ENCODE data around the gene SYT4.
"Not testable (repeated sequence)": the region's sequence is repeated elsewhere in the genome, so short reads cannot be mapped to it uniquely, and the experiment has no call there.

SYT4 gene

DNA sequence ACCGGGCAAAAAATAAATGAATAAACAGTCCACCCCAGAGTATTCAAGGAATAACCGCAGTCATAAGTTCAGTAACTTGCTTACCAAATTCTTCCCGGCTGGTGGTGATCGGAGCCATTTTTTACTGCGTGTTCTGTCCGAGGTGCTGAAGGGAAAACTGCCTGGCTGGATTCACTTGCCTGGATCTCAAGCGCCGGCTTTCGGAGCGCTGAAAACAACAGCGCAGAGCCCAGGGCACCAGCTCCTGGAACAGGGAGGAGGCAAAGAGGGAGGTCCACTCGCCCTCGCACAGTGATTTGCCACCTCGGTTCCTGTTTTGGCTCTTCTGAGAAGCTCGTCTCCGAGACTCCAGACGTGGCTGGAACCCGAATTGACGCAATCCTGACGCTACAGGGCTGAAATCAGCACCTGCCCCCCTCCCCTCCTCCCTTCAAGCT, at the start of gene SYT4:
Gene SYT4, minus strand, starts transcription at position 327 of the 437 bp plus-strand sequence. Its CDS starts 209 bp downstream, at position 118.
- no peak for DNase-seq (ENCODE audit: low read depth, low spot score)

DNA sequence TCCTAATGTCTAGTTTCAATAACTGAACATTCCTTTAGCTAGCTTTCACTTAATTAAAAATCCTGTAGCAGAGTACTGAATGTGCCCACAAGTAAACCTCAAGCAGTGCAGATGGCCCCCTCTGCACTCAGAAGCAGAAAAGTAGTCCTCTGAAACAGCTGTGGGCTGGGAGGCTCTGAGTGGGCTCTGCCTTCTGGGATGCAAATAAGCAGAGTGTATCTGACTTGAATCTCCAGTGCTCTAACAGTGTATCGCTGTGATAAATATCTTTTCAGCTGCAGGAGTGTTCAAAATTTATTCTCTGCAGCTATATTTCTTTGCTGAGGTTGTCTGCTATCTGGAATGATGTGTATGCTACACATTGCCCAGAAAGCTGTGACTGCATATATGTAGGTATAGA, 44.8 kb upstream of the SYT4 start:
- no peak overlapping the region for H3K27ac ChIP-seq
- DNase-seq (ENCODE audit: low read depth, low spot score) = no peak

More for the DNA sequence above, at the start of gene SYT4:
- no peak within 1 kb of the TSS for H3K27ac ChIP-seq

DNA sequence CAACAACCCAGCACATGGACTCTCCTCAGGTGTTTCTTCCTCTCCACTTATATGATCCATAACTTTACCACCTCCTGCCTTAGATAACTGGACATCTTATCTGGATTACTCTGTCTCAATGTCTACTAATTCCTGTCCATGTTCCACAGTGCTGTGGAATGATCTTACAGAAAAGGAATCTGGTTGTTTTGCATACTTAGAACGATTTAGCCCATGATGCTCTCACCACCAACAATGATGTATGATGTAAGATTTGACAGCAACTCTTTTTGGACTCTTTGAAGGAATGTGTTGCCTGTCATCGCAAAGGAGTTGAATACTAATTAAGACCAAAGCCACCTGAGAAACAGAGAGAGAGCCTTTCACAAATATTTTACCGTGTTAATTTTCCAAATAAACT, 37.7 kb upstream of the SYT4 start:
- no peak overlapping the region for H3K27ac ChIP-seq
- DNase-seq (ENCODE audit: low read depth, low spot score) = no peak

- H3K27ac ChIP-seq = peak overlapping the region; percentile 28
- DNase-seq (ENCODE audit: low read depth, low spot score) = peak; percentile 36
Observed at GRCh38 chr18:43312891-43313290, 35.6 kb upstream of the SYT4 start.

GRCh38 chr18:43310239-43310638, 32.9 kb upstream of the SYT4 start:
- no peak for DNase-seq (ENCODE audit: low read depth, low spot score)
- no peak overlapping the region for H3K27ac ChIP-seq

GRCh38 chr18:43303376-43303775, 26.1 kb upstream of the SYT4 start:
- DNase-seq (ENCODE audit: low read depth, low spot score) = peak; percentile 34
- H3K27ac ChIP-seq = peak overlapping the region; percentile 18

GRCh38 chr18:43286187-43286586, 8.9 kb upstream of the SYT4 start:
- not testable (repeated sequence) for H3K27ac ChIP-seq; DNase-seq (ENCODE audit: low read depth, low spot score)

DNA sequence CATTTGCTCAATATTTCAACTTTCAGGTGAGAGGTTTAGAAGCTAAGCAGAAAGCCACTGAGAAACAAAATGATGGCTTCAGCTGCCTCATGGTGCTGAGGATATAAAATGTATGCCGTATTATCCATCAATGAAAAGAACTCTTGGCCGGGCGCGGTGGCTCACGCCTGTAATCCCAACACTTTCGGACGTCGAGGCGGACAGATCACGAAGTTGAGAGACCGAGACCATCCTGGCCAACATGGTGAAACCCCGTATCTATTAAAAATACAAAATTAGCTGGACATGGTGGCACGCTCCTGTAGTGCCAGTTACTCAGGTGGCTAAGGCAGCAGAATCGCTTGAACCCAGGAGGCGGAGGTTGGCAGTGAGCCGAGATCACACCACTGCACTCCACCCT, 6.0 kb upstream of the SYT4 start:
- no peak for DNase-seq (ENCODE audit: low read depth, low spot score)
- no peak overlapping the region for H3K27ac ChIP-seq

DNA sequence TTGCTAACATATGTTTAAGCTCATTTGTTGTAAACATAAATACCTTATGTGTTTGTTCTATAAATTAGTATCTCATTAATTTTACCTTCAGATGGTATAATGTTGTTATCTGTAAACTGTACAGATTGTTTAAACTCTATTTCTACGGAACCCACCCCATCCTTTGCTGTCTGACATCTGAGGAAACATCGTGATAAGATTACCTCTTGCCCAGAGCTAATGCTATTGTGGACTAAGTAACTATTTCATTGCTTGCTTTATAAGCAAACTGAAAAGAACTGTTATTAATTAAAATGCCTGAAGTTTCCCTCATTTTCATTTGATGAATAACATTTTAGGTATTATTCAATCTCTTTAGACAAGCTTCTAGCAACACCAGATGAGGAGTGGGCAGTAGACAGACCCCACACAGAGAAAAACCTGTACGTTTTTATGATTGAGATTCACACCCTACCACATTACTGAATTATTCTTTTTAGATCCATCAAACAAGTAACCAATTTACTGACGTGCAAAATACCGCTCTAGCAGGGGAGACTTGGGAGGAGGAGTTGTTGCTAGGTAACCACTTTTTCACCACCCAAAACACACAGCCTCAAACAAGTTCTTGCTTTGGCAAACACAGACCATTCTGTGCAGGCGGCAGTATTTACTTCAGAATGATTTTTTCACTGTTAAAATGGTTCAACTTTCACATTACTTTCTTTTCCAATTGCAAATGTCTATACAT, 1.9 kb upstream of the SYT4 start:
- no peak for DNase-seq (ENCODE audit: low read depth, low spot score)
- no peak overlapping the region for H3K27ac ChIP-seq

GRCh38 chr18:43278355-43278754, 1.1 kb upstream of the SYT4 start:
- H3K27ac ChIP-seq = no peak overlapping the region
- no peak for DNase-seq (ENCODE audit: low read depth, low spot score)

DNA sequence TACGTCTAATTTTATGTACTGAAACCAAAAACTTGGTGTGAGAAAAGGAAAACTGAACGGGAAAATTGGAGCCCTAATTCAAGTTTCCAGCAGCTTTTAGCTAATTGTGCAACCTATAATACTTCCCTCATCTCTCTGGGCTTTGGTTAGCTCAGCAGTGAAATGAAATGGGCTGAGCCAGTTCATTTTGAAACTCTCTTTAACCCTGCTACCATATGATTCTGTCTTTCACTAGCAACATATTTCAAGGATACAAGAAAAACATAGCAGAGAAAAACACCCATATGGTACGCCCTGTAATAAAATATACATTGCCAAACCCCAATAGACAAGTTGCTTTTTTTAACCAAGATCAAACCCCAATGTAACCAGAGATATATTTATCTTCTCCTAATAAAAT, 799 bp downstream of the SYT4 start:
- no peak for DNase-seq (ENCODE audit: low read depth, low spot score)
- no peak overlapping the region for H3K27ac ChIP-seq

DNA sequence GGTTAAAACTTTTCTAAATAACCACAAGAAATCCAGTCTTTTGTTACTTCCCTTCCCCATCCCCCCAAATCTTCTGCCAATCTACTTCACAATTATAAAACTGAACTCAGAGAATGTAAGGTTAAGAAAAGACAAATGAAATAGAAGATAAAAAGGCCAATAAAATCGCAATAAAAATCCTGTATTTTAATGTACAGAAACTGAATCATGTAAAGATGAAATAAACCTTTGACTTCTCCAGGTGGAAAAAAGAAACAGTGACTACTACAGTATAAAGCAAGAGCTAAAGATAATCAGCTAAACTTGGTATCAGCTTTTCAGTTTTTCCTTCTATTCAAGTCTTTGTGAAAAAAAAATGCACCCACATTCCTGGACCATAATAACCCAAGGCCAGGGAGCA, 1.7 kb downstream of the SYT4 start:
- no peak overlapping the region for H3K27ac ChIP-seq
- DNase-seq (ENCODE audit: low read depth, low spot score) = no peak

DNA sequence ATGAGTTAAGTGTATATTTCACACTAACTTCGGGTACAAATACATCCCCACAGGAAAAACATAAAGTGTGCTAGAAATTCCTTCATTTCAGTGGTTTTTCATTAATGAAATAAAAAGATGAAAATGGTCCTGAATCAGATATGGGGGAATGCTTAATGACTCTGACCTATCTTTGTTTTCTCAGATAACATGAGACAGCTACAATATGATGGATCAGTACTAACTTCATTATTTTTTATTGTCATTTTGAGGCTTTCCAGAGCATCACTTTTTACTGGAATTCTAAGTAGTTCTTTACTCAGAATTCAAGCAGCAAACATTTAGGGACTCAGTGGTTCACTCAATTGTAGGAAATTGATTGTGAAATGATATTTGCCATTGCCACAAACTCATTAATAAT, 2.8 kb downstream of the SYT4 start:
- no peak for DNase-seq (ENCODE audit: low read depth, low spot score)
- H3K27ac ChIP-seq = no peak overlapping the region

DNA sequence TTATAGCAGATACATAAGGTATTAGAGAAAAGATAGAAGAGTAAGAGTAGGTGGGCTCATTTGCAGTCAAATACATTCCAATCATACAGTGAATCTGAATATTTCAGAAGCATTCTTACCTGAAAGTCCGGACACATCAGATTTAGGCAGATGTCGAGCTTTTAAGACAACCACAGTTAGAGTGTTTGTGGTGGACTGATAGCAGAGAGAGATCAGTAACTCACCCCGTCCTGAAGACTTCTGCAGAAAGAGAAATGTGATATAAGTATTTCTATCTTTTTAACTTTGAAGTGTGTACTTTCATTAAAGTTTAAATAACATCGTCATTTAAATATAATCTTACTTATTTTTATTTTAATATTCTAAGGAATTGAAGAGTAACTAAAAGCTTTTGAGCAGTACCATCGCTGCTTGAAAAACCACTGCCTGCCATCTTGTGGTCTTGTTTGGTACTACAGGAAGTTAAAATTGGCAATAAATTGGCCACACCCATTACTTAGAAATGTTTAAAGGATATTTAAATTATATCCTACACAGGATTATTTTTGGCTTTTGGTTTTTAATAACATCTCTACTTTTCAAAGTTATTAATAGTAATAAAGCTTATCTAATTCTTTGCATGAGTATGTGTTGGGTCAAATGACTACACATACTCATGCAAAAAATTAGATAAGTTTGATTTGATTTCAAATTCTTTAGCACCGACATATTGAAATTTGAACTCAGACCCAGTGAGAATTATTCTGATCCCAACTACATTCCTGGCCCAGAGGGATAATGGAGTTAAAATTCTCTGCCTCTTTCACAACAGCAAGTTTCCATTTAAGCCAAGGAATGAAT, 5.5 kb downstream of the SYT4 start:
- no peak for DNase-seq (ENCODE audit: low read depth, low spot score)
- no peak overlapping the region for H3K27ac ChIP-seq

GRCh38 chr18:43267818-43268217, 9.5 kb downstream of the SYT4 start:
- H3K27ac ChIP-seq = no peak overlapping the region

GRCh38 chr18:43265465-43265864, 11.8 kb downstream of the SYT4 start:
- DNase-seq (ENCODE audit: low read depth, low spot score) = no peak
- no peak overlapping the region for H3K27ac ChIP-seq

More at GRCh38 chr18:43267818-43268217, 9.5 kb downstream of the SYT4 start:
- DNase-seq (ENCODE audit: low read depth, low spot score) = no peak

DNA sequence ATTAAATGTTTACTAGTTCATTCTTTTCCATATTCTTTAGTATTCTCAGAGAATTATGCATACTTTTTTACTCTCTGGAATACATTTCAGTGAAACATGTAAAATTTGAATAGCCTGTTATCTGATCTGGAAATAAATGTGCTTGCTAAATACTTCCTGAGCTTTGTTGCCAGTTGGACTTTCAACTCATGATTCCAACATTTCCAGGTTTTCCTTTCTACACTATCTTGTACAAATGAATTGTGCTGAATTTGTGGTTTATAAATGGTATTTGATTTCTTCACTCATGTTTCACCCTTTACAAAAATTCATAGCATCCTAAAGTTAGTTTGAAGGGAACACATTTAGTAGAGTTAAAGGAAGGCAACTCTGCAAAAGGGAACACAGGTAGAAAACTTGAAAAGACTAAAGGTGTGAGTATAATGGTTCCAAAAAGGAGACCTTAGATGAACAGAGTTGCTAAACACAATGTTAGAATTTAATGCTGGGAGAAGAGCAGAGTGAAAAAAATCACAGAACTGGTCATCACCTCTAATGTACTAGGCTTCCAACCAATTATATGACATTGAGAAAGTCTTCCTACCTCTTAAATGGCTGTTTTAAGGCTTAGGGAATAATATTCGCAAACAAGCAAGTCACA, 28.6 kb downstream of the SYT4 start:
- DNase-seq (ENCODE audit: low read depth, low spot score) = no peak

GRCh38 chr18:43247944-43248343, 29.3 kb downstream of the SYT4 start:
- no peak overlapping the region for H3K27ac ChIP-seq
- DNase-seq (ENCODE audit: low read depth, low spot score) = no peak

More for the DNA sequence above, 28.6 kb downstream of the SYT4 start:
- no peak overlapping the region for H3K27ac ChIP-seq

DNA sequence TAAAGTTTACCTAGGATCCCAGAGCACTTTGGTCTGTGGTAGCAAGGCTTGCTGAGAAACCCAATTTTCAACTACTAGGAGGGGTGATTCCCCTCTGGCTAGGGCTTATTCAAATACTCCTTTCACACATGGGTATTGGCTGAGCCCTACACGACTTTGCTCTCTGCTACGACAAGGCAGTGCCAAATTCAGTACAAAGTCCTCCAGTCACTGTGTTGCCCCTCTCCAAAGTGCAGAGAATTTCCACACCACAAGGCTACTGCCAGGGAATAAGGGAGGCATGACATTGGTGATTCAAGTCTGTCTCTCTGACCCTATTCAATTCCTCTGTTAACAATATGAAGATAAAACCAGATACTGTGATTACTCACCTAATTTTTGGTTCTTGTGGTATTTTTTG, 38.9 kb downstream of the SYT4 start:
- no peak for DNase-seq (ENCODE audit: low read depth, low spot score)
- no peak overlapping the region for H3K27ac ChIP-seq

DNA sequence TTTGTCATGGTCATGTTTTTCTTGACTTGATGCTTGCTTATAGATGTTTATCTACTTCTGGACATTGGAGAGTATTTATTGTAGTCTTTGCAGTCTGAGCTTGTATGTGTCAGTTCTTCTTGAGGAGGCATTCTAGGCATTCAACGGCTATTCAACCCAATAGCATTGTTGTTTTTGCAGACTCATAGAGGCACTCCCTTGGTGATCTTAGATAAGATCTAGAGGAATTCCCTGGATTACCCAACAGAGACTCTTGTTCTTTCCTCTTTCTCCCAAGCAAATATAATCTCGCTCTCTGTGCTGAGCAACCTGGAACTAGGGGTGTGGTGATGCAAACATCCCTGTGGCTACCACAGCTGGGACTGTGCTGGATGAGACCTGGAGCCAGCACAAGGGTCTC, 40.4 kb downstream of the SYT4 start:
- no peak overlapping the region for H3K27ac ChIP-seq
- no peak for DNase-seq (ENCODE audit: low read depth, low spot score)

GRCh38 chr18:43234889-43235288, 42.4 kb downstream of the SYT4 start:
- DNase-seq (ENCODE audit: low read depth, low spot score) = no peak
- no peak overlapping the region for H3K27ac ChIP-seq

Data from epithelial cell of prostate (primary cell).